ENCODE measurements around the gene PUM2. TPM values are rescaled to one million over a fixed set of nuclear protein-coding genes. Genes with fewer than 3 reads are reported as not detected.

The PUM2 gene
- total and polyA plus RNA-seq, 4 donors: 18.5 to 61.0 (median 35.1) TPM

DNA sequence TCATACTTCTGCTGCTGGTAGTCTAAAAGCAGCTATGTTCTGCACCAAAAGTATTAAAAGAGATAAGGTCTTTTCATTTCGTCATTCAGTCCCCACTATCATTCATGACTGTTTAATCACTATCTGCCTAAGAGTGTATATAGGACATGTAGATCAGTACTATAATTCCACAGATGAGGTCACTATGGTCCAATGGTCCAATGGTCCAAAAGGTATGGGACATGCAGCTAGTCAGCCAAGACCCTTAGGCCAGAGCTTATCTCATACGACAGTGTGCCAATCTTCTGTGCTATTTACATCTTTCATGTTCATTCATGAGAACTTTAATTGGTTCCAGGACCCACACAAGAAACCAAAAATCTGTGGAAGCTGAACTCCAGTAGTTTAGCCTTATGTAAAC, 83.1 kb downstream of the PUM2 start:
- Histone ChIP-seq H3K4me3 (ENCODE audit: low read depth in 1 of 3, low read length in 3 of 3) (no peak overlapping the region), H3K9ac (ENCODE audit: low read depth in 1 of 2, low read length in 2 of 2) (no peak overlapping the region), H3K36me3 (ENCODE audit: control insufficient read depth in 4 of 4, insufficient read depth in 3 of 4, low read depth in 1 of 4, low read length in 3 of 4) (peaks cover 3 to 8% (median 3%) of the 10 kb centered on the region in 4 donors), H3K4me1 (ENCODE audit: control insufficient read depth in 4 of 4, insufficient read depth in 4 of 4, low read length in 3 of 4) (peaks cover 0 to 4% (median 2%) of the 10 kb centered on the region in 4 donors), H3K27me3 (ENCODE audit: control insufficient read depth in 4 of 4, insufficient read depth in 4 of 4, low read length in 3 of 4) (no peaks in the 10 kb centered on the region), H3K27ac (ENCODE audit: low read depth in 1 of 2, low read length in 2 of 2) (no peak overlapping the region), H3K9me3 (ENCODE audit: control insufficient read depth in 4 of 4, low read length in 3 of 4) (no peaks in the 10 kb centered on the region)
- no peak for DNase-seq (ENCODE audit: low spot score)
- WGBS: 90% methylated on average over 2 of the region's 2 CpGs
- TF ChIP-seq HNF4A (conservative IDR thresholded peaks at IDR 0.05): peak in 1 of 2 donors; percentile 24
- TF ChIP-seq CTCF (IDR thresholded peaks at IDR 0.05; ENCODE audit: low read depth, low read length, missing input control): no peak

- Histone ChIP-seq H3K36me3 (ENCODE audit: control insufficient read depth in 4 of 4, insufficient read depth in 3 of 4, low read depth in 1 of 4, low read length in 3 of 4) (peaks cover 2 to 20% (median 12%) of the 10 kb centered on the region in 4 donors), H3K4me3 (ENCODE audit: low read depth in 1 of 3, low read length in 3 of 3) (no peak overlapping the region), H3K9ac (ENCODE audit: low read depth in 1 of 2, low read length in 2 of 2) (no peak overlapping the region), H3K27ac (ENCODE audit: low read depth in 1 of 2, low read length in 2 of 2) (no peak overlapping the region), H3K27me3 (ENCODE audit: control insufficient read depth in 4 of 4, insufficient read depth in 4 of 4, low read length in 3 of 4) (no peaks in the 10 kb centered on the region), H3K4me1 (ENCODE audit: control insufficient read depth in 4 of 4, insufficient read depth in 4 of 4, low read length in 3 of 4) (peaks cover 0 to 4% (median 2%) of the 10 kb centered on the region in 4 donors), H3K9me3 (ENCODE audit: control insufficient read depth in 4 of 4, low read length in 3 of 4) (no peaks in the 10 kb centered on the region)
- TF ChIP-seq EGR1 (IDR thresholded peaks at IDR 0.05; ENCODE audit: low read depth in 2 of 2) (no peak), CTCF (IDR thresholded peaks at IDR 0.05; ENCODE audit: low read depth, low read length, missing input control) (no peak), HNF4G (IDR thresholded peaks at IDR 0.05) (no peak), FOXA1 (IDR thresholded peaks at IDR 0.05) (no peak), REST (IDR thresholded peaks at IDR 0.05) (no peak), MAX (IDR thresholded peaks at IDR 0.05) (no peak)
- TF ChIP-seq, protein P1, sequence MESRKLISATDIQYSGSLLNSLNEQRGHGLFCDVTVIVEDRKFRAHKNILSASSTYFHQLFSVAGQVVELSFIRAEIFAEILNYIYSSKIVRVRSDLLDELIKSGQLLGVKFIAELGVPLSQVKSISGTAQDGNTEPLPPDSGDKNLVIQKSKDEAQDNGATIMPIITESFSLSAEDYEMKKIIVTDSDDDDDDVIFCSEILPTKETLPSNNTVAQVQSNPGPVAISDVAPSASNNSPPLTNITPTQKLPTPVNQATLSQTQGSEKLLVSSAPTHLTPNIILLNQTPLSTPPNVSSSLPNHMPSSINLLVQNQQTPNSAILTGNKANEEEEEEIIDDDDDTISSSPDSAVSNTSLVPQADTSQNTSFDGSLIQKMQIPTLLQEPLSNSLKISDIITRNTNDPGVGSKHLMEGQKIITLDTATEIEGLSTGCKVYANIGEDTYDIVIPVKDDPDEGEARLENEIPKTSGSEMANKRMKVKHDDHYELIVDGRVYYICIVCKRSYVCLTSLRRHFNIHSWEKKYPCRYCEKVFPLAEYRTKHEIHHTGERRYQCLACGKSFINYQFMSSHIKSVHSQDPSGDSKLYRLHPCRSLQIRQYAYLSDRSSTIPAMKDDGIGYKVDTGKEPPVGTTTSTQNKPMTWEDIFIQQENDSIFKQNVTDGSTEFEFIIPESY (IDR thresholded peaks at IDR 0.05): no peak
- WGBS: 51% methylated on average over 2 of the region's 2 CpGs
- no peak for DNase-seq (ENCODE audit: low spot score)
Measured at GRCh38 chr2:20264629-20265028, 86.0 kb downstream of the PUM2 start.

Measured in liver (tissue), 9 donors.